GM19238 (cell line): Measurements from ENCODE around the gene SLC30A10.
"Not testable (repeated sequence)": the region's sequence is repeated elsewhere in the genome, so short reads cannot be mapped to it uniquely, and the experiment has no call there.

Experiments used
- DNase-seq: peaks from one replicate; pipeline ENCODE4 v3.0.0; 2011; ENCODE audit warnings: low spot score; ENCODE audit not compliant: insufficient read length

Gene SLC30A10

GRCh38 chr1:219927298-219927955, 930 bp downstream of the SLC30A10 start:
- DNase-seq: no peak

- no peak for DNase-seq
These were observed 1.9 kb downstream of the SLC30A10 start for GRCh38 chr1:219926363-219926998.

DNA sequence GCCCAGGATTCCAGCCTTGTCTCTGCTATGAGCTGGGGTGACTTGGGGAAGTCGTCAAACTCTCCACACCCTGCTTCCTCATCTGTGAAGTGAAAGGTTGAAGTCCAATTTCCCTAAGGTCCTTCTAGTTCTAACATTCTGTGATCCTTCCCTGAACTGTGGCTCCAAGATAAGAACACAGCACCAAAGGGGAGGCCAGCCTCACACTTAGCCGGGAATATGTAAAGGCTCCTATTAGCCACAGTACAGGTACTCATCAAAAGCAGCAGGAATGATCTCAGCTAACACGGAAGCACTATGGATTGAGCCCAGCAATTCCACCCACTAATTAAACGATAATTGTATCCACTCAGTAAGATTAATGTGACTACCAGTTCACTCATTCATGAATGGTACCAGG, 4.0 kb downstream of the SLC30A10 start:
- DNase-seq: no peak

- DNase-seq: no peak
These were observed 10.4 kb downstream of the SLC30A10 start for GRCh38 chr1:219917851-219918466.

DNA sequence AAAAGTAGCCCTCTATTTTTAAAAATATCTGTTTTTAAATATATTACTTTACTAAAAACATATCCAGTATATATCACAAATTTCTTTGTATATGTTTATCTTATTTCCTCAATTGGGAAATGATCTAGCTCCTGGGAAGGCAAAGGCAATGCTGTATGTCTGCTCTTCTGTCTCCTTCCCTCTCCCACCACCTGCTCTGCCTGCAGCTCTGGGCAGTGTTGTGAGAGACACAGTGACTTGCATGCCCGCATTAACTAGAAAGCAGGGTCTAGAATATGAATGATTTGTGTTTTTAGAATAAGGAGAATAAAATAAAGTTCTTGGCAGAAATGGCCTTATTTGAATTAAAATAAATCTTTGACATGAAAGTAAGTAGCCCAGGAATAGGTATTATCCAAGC, 11.1 kb downstream of the SLC30A10 start:
- DNase-seq: no peak

DNA sequence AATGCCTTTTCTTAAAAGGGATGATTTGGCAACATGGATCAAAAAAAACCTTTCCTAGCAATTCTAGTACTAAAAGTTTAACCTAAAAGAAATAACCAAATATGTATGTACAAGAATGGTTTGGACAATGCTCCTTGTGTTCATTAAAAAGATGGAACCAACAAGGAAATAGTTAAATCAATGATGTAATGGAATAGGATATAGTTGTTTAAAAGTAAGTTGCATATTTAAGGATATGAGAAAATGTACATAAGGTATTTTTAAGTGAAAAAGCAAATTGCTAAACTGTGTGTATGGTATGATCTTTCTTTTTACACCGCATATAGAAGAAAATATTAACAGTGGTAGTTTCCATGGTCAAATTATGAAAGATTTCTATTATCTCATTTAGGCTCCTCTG, 12.1 kb downstream of the SLC30A10 start:
- DNase-seq: no peak

GRCh38 chr1:219913005-219913770, 15.2 kb downstream of the SLC30A10 start:
- DNase-seq: no peak

DNA sequence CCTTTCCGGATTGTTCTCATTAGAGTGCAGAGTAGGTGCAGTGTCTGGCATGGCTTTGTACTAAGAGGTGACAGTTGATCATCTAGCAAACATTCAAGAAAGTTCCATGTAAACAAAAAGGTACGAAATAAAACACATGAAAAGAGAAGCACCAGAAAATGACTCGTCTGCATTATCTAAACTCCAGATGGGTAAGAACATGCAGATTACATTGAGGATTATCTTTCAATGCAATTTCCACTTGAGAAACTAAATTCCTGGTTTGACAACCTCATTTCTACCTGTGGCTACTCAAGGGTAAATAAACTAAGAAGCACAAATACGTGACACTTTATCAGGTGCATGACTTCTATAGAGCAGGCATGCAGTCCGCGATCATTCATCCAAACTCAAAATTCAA, 17.6 kb downstream of the SLC30A10 start:
- DNase-seq: no peak

DNA sequence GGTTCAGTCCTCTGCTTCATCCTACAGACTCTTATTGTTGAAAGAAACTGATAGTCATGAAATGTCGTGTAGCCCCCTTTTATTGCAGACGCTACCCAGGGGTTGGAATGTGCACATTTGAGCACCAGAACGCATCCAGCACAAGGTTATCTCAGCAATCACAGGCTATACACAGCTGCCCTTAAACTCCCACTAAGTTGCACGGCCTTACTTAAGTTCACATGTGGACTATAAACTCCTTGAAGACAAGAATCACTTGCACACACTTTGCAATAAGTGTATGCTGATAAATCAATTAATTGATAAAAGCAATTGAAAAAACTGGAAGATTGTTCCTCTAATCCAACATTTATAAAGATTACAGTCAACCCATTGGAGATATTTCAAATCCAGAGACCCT, 18.9 kb downstream of the SLC30A10 start:
- DNase-seq: no peak

GRCh38 chr1:219908170-219908569, 20.2 kb downstream of the SLC30A10 start:
- no peak for DNase-seq

DNA sequence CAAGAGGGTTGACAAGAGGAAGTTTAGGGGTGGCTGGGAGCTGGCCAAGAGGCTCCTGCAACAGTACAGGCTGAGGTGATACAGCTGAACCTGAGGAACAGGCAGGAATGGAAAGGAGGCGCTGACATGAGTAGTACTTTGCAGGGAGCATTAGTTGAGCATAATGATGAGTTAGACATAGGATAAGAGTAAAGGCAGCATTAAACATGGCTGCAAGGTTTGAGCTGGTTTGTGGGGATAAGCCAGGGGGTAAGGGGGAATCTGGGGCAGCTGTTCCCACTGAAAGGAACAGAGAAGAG, 20.6 kb downstream of the SLC30A10 start:
- DNase-seq: no peak

- DNase-seq: no peak
These were observed 21.2 kb downstream of the SLC30A10 start for GRCh38 chr1:219906924-219907771.

GRCh38 chr1:219906565-219906923, 21.8 kb downstream of the SLC30A10 start:
- not testable (repeated sequence) for DNase-seq

DNA sequence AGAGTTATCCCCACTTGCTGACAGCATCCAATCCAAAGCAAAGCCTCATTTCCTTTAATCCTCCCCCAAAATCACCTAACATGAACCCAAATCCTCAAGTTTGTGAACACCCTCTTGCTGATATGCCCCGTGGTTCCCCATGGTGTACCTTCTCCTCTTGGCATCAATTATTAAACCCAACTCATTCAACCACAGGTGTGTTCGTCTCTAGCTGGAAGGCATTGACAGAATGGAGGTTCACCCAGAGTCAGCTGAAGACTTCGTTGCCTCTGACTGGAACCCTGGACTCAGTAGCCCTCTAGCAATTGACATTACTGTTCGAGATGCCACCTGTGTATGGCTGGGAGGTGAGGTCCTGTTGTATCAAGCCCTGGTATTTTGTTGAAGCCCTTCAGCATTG, 22.8 kb downstream of the SLC30A10 start:
- no peak for DNase-seq

DNA sequence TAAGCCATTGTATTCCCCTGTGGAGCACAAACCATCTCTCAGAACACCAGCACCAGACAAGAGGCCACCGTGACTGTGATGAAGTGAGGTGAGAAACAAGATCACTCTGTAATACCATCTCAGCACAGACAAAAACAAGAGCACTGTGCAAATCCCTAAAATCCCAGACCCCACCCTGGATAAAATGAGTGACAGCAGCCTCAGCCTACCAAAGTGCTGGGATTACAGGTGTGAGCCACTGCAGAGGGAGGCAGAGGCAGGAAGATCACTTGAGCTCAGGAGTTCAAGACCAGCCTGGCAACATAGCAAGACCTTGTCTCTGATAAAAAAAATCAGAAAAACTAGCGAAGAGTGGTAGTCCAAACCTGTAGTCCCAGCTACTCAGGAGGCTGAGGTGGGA, 23.4 kb downstream of the SLC30A10 start:
- DNase-seq: no peak

DNA sequence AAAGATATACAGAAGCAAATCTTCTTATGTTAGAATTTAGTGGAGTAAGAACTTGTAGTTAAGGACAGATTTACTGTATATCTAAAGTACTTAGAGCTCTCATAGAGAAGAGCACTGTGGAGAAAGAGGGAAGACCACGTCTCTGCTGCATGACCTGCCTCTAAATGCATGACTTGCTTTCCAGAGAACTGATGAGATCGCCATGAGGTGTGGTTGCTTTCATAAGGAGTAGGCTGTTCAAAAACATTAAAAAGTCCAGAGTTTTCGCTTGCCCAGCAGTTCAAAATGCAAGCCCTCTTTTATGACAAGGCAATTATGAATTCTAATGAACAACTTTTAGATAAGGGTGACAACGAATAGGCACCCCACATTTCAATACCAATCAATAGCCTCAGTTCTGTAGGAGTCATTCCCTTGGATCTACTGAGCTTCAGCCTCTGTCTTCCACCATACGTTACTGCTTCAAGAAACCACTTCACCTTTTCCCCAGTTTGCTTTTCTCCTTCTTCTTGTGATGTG, 24.9 kb downstream of the SLC30A10 start:
- DNase-seq: no peak

DNA sequence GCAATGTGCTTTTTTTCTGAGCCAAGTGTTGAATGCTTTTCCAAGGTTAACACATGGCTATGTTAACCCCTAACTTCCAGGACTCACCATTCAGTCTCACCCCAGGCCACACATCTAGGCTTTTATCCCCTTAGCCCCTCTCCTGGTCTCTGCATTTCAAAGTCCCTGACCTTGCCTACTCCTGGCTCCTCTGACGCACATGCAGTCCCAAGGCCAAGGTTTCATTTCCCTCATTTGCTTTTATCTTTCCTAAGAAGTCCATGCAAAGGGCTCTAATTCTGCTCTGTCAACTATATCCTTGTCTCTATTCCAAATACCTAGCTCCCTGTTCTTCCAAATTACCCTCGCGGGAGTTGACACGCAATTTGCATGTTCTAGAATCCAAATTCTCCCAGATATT, 25.4 kb downstream of the SLC30A10 start:
- no peak for DNase-seq

DNA sequence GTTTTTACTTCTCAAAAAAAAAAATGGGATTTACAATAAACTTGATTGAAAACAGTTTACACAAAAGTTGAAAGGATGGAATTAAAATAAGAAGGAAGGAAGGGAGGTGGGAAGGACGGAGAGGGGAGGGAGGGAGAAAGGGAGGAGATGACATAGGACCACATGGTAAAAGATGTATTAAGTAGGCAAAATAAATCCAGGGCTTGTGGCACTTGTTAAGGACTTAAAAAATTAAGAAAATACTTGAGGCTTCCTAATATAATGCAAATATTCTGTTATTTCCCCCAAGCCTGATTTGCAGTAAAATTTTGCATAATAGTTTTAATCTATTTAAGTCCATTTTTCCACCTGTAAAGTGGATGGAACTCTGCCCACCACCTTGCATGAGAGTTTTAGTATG, 27.5 kb downstream of the SLC30A10 start:
- DNase-seq: no peak

DNA sequence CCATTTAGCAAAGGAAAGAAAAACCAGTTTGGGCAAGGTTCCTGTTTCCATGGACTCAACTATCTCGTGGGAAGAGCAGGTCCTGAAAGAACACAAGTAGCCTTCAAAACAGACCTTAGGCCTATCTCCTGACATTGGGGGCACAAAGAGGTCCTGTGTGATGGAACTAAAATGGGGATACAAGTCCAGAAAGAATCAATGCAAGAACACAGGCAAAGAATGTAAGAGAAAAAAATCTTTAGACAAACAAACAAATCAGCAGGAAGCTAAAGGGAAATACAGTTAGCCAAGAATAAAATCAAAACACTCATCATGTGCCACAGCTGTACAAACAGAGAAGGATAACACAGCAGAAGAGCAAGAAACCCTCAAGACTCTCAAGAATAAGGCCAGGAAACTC, 28.2 kb downstream of the SLC30A10 start:
- no peak for DNase-seq

DNA sequence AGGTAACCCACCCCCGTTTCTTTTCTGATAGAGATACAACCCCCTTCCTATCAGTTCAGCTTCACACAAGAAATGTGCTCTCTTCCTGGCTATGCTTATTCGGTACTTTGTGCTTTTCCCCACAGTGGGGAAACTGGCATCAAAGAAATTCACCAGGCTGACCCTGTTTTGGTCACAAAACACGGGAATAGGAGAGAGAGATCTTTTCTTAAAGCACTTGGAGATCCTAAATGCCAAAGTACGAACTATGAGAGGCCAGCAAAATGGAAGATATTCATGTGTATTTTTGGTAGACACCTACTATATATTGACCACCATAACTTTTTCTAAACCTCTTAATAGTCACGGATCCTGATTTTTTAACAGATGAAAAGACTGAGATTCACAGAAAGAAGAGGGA, 30.0 kb downstream of the SLC30A10 start:
- DNase-seq: no peak

DNA sequence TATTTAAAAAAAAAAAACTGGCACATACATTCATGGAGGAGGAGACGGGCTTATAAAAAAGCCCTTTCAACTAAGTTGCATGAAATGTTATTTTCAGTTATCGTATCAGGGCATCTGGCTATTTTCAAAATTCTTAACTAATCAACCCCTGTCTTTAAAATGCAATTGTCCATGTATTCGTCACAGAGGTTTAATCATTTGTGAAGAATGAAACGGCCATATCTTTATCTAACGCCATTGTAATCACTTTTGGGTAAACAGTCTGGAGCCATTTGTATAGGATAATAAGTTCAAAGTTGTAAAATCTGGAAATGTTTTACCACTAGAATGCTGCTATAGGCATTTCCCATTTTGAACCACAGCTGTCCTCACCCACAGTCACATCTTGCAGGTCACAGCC, 30.4 kb downstream of the SLC30A10 start:
- DNase-seq: no peak
